Regular cardiac myocyte (primary cell): ENCODE measurements around the gene GGTLC3. TPM values are rescaled to one million over a fixed set of nuclear protein-coding genes. Genes with fewer than 3 reads are reported as not detected.

Experiments
- total RNA-seq: library from RNA; depleted of rRNA; stranded (reverse); fragments of >200 nt; gene quantifications from 2 replicates; pipeline ENCODE4 v1.2.3, GENCODE V29; 2014

GGTLC3 gene
- total RNA-seq: not detected in 2 replicates

DNA sequence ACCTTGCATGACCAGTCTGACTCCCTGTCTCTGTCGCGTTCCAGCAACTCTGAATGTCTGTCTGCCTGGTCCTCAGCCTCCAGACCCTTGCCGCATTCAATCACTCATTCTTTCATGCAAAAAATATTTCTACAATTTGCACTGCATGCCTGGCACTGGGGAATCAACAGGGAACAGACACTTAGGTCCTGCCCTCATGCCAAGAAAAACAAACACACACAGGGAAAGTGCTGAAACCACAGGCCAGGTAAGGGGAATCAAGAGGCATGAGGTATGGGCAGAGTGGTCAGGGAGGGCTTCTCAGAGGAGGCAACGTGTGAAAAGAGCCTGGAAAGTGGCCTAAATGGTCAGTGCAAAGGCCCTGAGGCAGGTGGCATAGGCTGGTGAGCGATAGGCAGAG lies at the start of gene GGTLC3:
Gene GGTLC3 (minus strand): TSS at position 101 of the 400 bp plus-strand sequence. CDS start 264 bp downstream, outside the sequence.

GRCh38 chr22:18527752-18528596 lies 10.0 kb upstream of the GGTLC3 start, which contains the start of gene TMEM191B:
TMEM191B (plus strand) TSS chr22:18527802; CDS start chr22:18527981, 179 bp downstream.

Other genes with a start within 250 kb of the GGTLC3 start
- 0.77 TPM in 1 of 2 replicates, not detected in the other for gene TMEM191B, start 9.6 kb upstream of the GGTLC3 start, total RNA-seq
- 0.58 and 1.4 TPM in 2 replicates for gene RIMBP3, start 93.8 kb upstream of the GGTLC3 start, total RNA-seq